Esophagus muscularis mucosa (tissue), 4 donors: ENCODE measurements around the gene F7. TPM values are rescaled to one million over a fixed set of nuclear protein-coding genes. Genes with fewer than 3 reads are reported as not detected.

Source experiments
- DNase-seq: peaks from one replicate; pipeline ENCODE4 v3.0.0-alpha.2; 2017; ENCODE audit errors: extremely low spot score
- H3K27ac ChIP-seq, 4 donors: fragments of 200-600 bp; sonication (generic); replicated peaks in 1 of 4; 1 replicate in 3 of 4; 2 replicates in 1 of 4; pipeline ENCODE4 v1.5.1; 2016 to 2019; ENCODE audit warnings: mild to moderate bottlenecking in 1 of 4
- H3K27me3 ChIP-seq, 4 donors: fragments of 200-600 bp; sonication (generic); one replicate each; pipeline versions ENCODE4 v1.5.1 to v1.6.0; 2016 to 2019
- H3K36me3 ChIP-seq, 4 donors: fragments of 200-600 bp; sonication (generic); one replicate each; pipeline ENCODE4 v1.5.1; 2016 to 2019
- H3K4me1 ChIP-seq, 4 donors: fragments of 200-600 bp; sonication (generic); one replicate each; pipeline ENCODE4 v1.5.1; 2016 to 2019
- H3K4me3 ChIP-seq, 4 donors: fragments of 200-600 bp; sonication (generic); 1 replicate in 2 of 4; 2 replicates in 2 of 4; pipeline ENCODE4 v1.5.1; 2016 to 2019; ENCODE audit warnings: mild to moderate bottlenecking in 4 of 4, moderate library complexity in 1 of 4
- H3K9me3 ChIP-seq, 4 donors: fragments of 200-600 bp; sonication (generic); 1 replicate in 3 of 4; 2 replicates in 1 of 4; pipeline ENCODE4 v1.5.1; 2016 to 2019
- CTCF ChIP-seq, 3 experiments: fragments of 200-600 bp in 2 of 3; fragments of 450-650 bp in 1 of 3; sonication (generic) in 2 of 3; IDR thresholded peaks; one replicate each; pipeline ENCODE4 v1.5.1; 2017 to 2019; ENCODE audit warnings: antibody characterized with exemption in 3 of 3, mild to moderate bottlenecking in 2 of 3, moderate library complexity in 1 of 3
- EP300 ChIP-seq: sonication (generic); formaldehyde crosslinking; IDR thresholded peaks from one replicate; pipeline ENCODE4 v1.6.1; 2017; ENCODE audit warnings: antibody characterized with exemption
- POLR2A ChIP-seq: fragments of 450-650 bp; IDR thresholded peaks from one replicate; pipeline ENCODE4 v1.6.1; 2017; ENCODE audit warnings: antibody characterized with exemption, moderate library complexity, mild to moderate bottlenecking, low read depth
- POLR2AphosphoS5 ChIP-seq, 2 donors: sonication (generic); formaldehyde crosslinking; IDR thresholded peaks; one replicate each; pipeline ENCODE4 v1.6.1; 2017; ENCODE audit warnings: antibody characterized with exemption in 2 of 2
- WGBS: methylation state at CpG from one replicate; pipeline ENCODE4 v1.1.5; 2018; 5-methylcytosine and 5-hydroxymethylcytosine counted together
- intact Hi-C: fragments of 100-400 bp; cut with DNase I; formaldehyde crosslinking; loops from one replicate; pipeline ENCODE4 v1.15.1; 2023
- total RNA-seq, 4 donors: library from RNA; depleted of rRNA; stranded (reverse); fragments of >200 nt; gene quantifications; one replicate each; pipeline versions ENCODE4 v1.1.0 to v1.2.1, GENCODE V29; 2016

Gene F7
- total RNA-seq, 4 donors from 2014 or later, result 0.66 to 1.6 TPM; not detected in 2

- DNase-seq, result no peak
Measured at GRCh38 chr13:113126265-113127150, 20.9 kb downstream of the F7 start.

GRCh38 chr13:113129480-113129879 is 23.9 kb downstream of the F7 start:
- H3K4me3 ChIP-seq, result peak overlapping the region; percentile 45 to 53 (median 49)
- H3K4me1 ChIP-seq, result peaks cover 0 to 12% (median 10%) of the 10 kb centered on the region in 4 donors
- H3K27ac ChIP-seq, result no peak overlapping the region
- DNase-seq, result no peak
- peaks cover 0 to 21% (median 2%) of the 10 kb centered on the region in 4 donors for H3K27me3 ChIP-seq
- intact Hi-C loops, result no loop called here
- WGBS, result 78% methylated on average over 12 of the region's 27 CpGs
- H3K36me3 ChIP-seq, result no peaks in the 10 kb centered on the region
- TF ChIP-seq CTCF (IDR thresholded peaks at IDR 0.05), result no peak
- TF ChIP-seq EP300, result no peak
- no peak for TF ChIP-seq POLR2AphosphoS5 (IDR thresholded peaks at IDR 0.05)
- TF ChIP-seq POLR2A, result no peak
- H3K9me3 ChIP-seq, result no peaks in the 10 kb centered on the region

More at GRCh38 chr13:113126265-113127150, 20.9 kb downstream of the F7 start:
- no peak for TF ChIP-seq EP300
- TF ChIP-seq POLR2AphosphoS5 (IDR thresholded peaks at IDR 0.05), result no peak
- TF ChIP-seq CTCF (IDR thresholded peaks at IDR 0.05), result no peak
- TF ChIP-seq POLR2A, result no peak
- H3K4me1 ChIP-seq, result peaks cover 0 to 26% (median 17%) of the 10 kb centered on the region in 4 donors
- H3K36me3 ChIP-seq, result no peaks in the 10 kb centered on the region
- H3K4me3 ChIP-seq, result no peak overlapping the region
- H3K27me3 ChIP-seq, result peaks cover 0 to 25% (median 2%) of the 10 kb centered on the region in 4 donors
- no peak overlapping the region for H3K27ac ChIP-seq
- H3K9me3 ChIP-seq, result no peaks in the 10 kb centered on the region
- intact Hi-C loops, result no loop called here
- 86% methylated on average over 18 of the region's 18 CpGs for WGBS

- intact Hi-C loops, result no loop called here
Measured at GRCh38 chr13:113129921-113130750, 24.5 kb downstream of the F7 start.

More at GRCh38 chr13:113129921-113130750, 24.5 kb downstream of the F7 start:
- WGBS, result 56% methylated on average over 22 of the region's 60 CpGs
- Histone ChIP-seq H3K27ac (no peak overlapping the region), H3K9me3 (no peaks in the 10 kb centered on the region), H3K4me3 (peak overlapping the region; percentile 45 to 53 (median 49)), H3K4me1 (peaks cover 0 to 12% (median 10%) of the 10 kb centered on the region in 4 donors), H3K27me3 (peaks cover 0 to 21% (median 2%) of the 10 kb centered on the region in 4 donors), H3K36me3 (no peaks in the 10 kb centered on the region)
- TF ChIP-seq POLR2AphosphoS5 (IDR thresholded peaks at IDR 0.05) (no peak), POLR2A (no peak), CTCF (IDR thresholded peaks at IDR 0.05) (no peak), EP300 (no peak)
- DNase-seq, result no peak
